GM12892 (cell line): Measurements from ENCODE around the gene CACNA1G.

Experiments
- POLR2A ChIP-seq: IDR thresholded peaks from 2 replicates; pipeline ENCODE4 v1.6.1; 2011; ENCODE audit warnings: low read depth, low read length, control low read depth
- POLR2AphosphoS5 ChIP-seq: IDR thresholded peaks from 2 replicates; pipeline ENCODE4 v1.6.1; 2011; ENCODE audit warnings: low read depth, low read length, control low read depth

DNA sequence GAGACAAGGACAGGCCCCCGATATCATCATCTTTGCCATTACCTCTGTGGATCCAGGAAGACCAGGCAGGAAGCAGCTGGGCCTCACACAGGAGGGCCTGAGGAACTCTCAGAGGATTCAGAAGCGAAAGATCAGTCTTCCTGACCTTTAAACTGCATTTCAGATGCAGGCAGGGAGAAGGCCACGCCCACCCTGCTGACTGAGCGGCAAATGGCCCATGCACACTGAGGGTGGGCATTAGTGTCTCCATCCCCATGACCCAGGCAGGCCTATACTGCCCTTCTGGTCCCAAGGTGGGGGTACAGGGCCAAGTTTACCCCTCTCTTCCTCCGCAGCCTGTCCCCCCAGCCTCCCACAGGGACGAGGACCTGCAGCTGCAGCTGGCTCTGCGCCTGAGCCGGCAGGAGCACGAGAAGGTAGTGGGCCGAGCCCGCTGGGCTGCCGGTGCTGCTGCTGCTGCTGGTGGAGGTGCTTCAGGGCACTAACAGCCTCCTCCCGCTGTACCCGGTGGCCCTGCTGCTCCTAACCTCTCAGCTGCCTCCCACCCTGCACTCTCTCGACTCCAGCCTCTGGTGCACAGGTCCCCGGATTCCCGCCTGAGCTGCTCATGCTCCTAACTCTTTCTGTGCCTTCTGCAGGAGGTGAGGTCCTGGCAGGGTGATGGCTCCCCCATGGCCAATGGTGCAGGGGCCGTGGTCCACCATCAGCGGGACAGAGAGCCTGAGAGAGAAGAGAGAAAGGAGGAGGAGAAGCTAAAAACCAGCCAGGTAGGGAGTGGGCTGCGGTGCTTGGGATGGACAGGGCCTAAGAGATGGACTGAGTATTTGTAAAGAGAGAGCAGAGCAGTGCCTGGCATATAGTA lies 21.7 kb upstream of the CACNA1G start:
- TF ChIP-seq POLR2AphosphoS5 (no peak), POLR2A (no peak)
